Measurements from ENCODE around the gene PRSS2.
A peak's percentile ranks its signal among the peaks of the same experiment; 100 is the strongest.

Gene PRSS2

DNA sequence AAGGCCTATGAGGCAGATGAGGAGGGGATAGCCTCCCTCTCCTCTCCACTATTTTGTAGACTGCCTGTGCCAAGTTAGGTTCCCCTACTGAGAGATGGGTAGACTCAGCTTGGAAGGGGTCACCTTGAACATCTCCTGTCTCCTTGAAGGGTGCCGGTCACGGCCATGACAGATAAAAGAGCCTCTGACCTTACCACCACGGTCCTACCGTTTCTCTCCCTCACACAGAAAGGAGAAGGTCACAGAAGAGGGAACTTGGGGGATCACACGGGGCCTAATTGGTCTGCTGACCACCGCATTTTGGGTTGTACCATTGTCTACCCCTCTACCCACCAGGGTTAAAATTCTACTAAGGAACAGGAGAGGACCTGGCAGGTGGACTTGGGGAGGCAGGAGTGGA is 17.0 kb downstream of the PRSS2 start:
- DNase-seq = no peak

DNA sequence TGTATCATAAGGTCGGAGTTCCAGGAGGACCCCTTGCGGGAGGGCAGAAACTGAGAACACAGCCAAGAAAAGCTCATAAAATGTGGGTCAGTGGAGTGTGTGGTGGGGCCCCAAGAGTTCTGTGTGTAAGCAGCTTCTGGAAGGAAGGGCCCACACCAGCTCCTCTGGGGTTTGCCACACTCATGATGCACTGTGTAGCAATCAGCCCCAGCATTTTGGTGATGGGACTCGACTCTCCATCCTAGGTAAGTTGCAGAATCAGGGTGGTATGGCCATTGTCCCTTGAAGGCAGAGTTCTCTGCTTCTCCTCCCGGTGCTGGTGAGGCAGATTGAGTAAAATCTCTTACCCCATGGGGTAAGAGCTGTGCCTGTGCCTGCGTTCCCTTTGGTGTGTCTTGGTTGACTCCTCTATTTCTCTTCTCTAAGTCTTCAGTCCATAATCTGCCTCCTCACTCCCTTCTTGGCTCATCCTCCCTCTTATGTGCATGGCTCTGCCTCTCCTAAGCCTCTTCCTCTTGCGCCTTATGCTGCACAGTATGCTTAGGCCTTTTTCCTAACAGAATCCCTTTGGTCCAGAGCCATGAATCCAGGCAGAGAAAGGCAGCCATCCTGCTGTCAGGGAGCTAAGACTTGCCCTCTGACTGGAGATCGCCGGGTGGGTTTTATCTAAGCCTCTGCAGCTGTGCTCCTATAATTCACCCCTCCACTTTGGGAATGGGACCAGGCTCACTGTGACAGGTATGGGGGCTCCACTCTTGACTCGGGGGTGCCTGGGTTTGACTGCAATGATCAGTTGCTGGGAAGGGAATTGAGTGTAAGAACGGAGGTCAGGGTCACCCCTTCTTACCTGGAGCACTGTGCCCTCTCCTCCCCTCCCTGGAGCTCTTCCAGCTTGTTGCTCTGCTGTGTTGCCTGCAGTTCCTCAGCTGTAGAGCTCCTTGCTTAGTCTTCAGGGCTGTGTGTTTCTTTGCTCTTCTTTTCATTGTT is 17.8 kb downstream of the PRSS2 start:
- DNase-seq = no peak

DNA sequence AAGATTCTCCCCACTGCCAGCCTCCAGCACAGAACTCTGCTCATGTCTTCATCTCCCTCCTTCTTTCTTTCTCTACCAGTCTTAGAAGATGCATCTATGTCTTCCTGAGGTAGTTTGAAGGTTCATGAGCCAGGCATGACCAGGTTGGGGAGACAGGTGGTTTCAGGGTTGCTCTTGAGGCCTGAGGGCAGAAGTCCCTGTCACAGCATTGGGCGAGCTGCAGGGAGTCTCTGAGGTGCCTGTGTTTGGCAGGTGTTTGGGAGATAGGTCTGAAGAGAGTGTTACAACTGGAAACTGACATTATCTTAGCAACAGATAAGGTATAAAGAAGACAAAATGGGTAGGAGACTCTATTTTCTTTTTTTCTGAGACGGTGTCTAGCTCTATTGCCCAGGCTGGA is 18.7 kb downstream of the PRSS2 start:
- DNase-seq = no peak

DNA sequence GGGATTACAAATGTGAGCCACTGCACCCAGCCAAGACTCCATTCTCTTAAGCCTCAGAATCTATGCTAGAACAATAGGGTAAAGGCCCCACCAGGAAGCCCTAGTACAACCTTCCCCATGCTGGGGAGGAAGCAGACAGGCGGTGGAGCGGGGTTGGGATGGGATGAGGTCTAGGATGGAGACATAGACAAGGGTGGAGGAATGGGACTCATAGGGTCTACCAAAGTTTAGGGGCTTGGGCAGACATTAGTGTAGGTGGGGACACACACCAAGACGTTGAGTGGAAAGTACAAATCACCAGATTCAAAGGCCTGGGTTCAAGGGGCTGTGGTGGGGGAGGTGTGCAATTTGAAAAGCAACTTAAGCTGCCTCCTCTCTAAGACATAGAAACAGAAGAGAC is 19.3 kb downstream of the PRSS2 start:
- DNase-seq = no peak

DNA sequence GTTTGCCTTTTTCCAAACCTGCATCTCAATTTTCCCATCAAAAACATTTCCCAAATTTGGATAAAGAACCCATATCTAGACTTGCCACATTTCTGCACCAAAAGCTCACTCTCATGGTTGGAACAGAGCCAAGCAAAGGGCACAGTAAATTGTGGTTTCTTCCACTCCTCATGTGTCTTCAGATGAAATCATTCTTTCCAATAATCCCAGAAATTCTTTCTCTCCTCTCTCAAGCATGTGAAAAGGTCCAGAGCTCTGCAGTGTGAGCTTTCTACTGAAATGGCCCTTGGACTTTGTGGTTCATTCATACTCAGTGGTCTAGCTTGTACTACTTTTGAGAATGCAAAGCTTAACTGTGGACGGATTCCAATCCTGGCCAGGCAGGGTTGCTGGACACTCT is 19.8 kb downstream of the PRSS2 start:
- no peak for DNase-seq

DNA sequence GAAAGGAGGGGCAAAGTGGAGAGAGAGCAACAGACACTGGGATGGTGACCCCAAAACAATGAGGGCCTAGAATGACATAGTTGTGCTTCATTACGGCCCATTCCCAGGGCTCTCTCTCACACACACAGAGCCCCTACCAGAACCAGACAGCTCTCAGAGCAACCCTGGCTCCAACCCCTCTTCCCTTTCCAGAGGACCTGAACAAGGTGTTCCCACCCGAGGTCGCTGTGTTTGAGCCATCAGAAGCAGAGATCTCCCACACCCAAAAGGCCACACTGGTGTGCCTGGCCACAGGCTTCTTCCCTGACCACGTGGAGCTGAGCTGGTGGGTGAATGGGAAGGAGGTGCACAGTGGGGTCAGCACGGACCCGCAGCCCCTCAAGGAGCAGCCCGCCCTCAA is 20.7 kb downstream of the PRSS2 start:
- DNase-seq = no peak

DNA sequence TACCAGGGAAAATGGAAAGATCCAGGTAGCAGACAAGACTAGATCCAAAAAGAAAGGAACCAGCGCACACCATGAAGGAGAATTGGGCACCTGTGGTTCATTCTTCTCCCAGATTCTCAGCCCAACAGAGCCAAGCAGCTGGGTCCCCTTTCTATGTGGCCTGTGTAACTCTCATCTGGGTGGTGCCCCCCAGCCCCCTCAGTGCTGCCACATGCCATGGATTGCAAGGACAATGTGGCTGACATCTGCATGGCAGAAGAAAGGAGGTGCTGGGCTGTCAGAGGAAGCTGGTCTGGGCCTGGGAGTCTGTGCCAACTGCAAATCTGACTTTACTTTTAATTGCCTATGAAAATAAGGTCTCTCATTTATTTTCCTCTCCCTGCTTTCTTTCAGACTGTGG is 21.4 kb downstream of the PRSS2 start:
- DNase-seq = no peak

DNA sequence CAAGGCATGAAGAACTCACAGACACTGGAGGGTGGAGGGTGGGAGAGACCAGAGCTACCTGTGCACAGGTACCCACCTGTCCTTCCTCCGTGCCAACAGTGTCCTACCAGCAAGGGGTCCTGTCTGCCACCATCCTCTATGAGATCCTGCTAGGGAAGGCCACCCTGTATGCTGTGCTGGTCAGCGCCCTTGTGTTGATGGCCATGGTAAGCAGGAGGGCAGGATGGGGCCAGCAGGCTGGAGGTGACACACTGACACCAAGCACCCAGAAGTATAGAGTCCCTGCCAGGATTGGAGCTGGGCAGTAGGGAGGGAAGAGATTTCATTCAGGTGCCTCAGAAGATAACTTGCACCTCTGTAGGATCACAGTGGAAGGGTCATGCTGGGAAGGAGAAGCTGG is 21.8 kb downstream of the PRSS2 start:
- DNase-seq = no peak

DNA sequence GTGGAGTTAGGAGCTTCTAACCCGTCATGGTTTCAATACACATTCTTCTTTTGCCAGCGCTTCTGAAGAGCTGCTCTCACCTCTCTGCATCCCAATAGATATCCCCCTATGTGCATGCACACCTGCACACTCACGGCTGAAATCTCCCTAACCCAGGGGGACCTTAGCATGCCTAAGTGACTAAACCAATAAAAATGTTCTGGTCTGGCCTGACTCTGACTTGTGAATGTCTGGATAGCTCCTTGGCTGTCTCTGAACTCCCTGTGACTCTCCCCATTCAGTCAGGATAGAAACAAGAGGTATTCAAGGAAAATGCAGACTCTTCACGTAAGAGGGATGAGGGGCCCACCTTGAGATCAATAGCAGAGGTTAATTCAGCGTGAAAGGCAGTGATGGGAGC is 22.4 kb downstream of the PRSS2 start:
- DNase-seq = no peak

DNA sequence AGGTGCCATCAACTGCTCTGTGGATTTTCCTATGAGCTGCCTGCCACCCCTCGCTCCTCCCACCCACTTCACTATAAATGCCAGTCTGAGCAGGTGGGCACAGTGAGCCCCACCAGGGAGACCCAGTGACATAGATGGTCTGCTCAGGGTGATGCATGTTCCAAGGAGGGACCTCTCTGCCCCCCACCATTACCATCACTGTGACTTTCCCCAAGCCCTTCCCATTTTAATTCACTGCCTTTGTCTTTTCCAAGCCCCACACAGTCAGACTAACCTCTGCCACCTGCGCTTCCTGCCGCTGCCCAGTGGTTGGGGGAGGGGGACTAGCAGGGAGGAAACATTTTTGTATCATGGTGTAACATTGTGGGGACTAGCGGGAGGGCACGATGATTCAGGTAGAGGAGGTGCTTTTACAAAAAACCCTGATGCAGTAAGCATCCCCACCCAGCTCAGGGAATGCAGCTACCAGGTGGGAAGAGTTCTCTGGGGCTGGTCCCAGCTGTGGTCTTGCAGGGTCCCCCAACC is 24.6 kb downstream of the PRSS2 start:
- DNase-seq = no peak

DNA sequence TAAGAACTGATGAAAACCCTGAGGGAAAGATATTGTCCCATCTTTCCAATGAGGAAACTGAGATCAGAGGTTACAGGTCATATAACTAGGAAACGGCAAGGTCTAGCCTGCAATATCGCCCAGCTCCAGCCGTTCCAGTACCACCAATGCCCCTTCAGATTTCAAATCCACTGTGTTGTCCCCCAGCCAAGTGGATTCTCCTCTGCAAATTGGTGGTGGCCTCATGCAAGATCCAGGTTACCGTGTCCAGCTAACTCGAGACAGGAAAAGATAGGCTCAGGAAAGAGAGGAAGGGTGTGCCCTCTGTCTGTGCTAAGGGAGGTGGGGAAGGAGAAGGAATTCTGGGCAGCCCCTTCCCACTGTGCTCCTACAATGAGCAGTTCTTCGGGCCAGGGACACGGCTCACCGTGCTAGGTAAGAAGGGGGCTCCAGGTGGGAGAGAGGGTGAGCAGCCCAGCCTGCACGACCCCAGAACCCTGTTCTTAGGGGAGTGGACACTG is 25.3 kb downstream of the PRSS2 start:
- DNase-seq = no peak

DNA sequence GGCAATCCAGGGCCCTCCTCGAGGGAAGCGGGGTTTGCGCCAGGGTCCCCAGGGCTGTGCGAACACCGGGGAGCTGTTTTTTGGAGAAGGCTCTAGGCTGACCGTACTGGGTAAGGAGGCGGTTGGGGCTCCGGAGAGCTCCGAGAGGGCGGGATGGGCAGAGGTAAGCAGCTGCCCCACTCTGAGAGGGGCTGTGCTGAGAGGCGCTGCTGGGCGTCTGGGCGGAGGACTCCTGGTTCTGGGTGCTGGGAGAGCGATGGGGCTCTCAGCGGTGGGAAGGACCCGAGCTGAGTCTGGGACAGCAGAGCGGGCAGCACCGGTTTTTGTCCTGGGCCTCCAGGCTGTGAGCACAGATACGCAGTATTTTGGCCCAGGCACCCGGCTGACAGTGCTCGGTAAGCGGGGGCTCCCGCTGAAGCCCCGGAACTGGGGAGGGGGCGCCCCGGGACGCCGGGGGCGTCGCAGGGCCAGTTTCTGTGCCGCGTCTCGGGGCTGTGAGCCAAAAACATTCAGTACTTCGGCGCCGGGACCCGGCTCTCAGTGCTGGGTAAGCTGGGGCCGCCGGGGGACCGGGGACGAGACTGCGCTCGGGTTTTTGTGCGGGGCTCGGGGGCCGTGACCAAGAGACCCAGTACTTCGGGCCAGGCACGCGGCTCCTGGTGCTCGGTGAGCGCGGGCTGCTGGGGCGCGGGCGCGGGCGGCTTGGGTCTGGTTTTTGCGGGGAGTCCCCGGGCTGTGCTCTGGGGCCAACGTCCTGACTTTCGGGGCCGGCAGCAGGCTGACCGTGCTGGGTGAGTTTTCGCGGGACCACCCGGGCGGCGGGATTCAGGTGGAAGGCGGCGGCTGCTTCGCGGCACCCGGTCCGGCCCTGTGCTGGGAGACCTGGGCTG is 26.0 kb downstream of the PRSS2 start:
- DNase-seq = peak in 1 of 2 experiments; percentile 46

DNA sequence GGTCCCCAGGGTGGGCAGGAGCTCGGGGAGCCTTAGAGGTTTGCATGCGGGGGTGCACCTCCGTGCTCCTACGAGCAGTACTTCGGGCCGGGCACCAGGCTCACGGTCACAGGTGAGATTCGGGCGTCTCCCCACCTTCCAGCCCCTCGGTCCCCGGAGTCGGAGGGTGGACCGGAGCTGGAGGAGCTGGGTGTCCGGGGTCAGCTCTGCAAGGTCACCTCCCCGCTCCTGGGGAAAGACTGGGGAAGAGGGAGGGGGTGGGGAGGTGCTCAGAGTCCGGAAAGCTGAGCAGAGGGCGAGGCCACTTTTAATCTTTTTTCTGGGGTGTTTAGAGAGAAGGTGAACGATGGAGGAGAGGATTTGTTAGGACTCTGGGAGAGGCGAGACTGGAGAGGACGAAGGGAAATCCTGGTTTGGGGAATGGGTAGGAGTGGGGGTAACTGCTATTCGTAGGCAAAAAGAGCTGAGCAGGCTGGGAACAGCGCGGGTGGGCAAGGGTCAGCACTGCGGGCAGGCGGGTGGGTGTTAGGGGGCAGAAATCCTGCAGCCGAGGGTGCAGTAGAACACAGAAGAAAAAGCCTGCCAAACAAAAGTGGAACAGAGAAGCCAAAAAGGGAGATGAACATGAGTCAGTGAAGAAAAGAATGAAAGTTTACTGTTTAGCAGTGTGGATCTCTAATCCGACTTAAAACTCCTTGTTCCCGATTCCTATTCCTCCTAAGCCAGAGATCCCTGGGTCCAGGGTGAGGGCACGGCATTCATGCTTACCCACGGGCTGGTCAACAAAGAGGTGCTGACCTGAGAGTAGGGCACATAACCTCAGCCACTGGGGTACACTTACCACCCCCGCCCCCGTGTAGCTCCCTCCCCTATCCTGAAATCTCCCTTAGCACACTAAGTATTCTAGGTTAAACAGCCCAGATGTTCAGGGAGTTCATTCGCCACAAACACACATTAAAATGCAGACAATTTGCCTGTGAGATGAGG is 26.9 kb downstream of the PRSS2 start:
- no peak for DNase-seq

DNA sequence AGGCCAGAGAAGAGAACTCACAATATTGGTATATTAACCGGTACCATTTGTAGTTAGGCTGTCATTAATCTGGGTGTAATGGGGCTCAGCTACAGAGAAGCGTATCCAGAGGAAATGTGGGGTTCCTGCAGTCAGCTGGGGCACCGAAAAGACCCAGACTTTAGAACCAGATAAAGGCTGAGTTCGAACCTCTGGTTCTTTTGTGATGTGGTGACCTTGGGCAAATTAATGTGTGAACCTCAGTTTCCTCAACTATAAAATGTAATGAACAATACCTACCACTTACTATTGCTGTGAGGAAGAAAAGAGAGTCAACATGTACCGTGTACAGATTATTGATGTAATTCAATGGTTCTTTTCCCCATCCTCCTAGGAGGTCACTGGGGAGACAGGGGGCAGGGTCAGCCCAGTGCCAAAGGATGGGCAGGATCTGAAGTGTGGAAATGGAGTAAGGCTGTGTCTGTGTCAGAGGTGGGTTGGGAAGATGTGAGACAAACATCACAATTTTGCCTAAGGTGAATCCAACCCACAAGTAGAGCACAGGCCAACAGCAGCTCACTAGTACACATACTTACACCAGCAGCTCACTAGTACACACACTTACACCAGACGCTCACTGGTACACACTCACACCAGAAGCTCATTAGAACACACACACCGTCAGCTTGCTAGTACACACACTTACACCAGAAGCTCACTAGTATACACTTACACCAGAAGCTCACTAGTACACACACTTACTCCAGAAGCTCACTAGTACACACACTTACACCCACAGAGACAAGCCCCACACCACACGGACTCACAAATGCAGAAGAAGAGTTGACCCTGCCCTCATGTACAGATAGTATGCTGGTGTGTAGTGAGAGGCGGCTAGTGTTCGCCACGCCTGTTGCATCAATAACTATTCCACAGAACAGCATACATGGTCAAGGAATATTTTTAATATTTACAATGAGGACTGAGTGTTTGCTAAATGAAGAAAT is 28.0 kb downstream of the PRSS2 start:
- DNase-seq = no peak

DNA sequence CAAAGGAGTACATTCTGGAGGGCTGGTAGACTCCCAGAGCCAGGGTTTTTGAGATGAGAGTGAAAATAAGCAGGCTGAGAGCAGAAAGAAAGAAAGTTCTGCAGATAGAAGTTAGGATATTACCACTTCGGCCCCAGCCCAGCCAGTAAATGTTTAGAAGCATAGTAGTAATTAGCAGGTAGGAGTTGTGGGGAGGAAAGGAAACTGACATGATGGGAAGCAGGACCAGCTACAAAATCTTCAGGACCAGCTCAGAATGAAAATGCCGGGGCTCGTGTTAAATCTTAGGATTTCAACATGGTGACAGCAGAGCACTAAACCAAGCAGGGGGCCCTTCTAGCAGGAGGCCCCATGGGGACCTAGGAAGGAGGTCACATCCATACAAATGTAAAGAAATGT is 28.7 kb downstream of the PRSS2 start:
- DNase-seq = no peak

DNA sequence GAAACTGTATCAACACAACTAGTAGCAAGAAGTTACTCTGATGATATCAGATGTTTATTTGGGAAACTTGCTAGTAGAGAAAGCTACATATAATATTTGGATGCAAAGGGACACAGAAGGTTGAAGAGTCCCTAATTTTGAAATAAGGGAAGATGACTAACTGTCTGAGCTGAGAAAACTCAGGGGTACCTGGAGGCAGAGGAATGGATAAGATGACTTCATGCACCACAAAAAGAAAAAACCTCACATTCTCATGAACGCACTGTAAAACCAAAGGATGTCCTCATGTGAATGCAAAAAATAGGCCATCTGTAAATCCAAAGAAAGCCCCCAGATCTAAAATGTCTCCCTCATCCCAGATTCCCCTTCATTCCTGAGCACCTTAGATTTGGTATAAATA is 29.3 kb downstream of the PRSS2 start:
- DNase-seq = no peak

DNA sequence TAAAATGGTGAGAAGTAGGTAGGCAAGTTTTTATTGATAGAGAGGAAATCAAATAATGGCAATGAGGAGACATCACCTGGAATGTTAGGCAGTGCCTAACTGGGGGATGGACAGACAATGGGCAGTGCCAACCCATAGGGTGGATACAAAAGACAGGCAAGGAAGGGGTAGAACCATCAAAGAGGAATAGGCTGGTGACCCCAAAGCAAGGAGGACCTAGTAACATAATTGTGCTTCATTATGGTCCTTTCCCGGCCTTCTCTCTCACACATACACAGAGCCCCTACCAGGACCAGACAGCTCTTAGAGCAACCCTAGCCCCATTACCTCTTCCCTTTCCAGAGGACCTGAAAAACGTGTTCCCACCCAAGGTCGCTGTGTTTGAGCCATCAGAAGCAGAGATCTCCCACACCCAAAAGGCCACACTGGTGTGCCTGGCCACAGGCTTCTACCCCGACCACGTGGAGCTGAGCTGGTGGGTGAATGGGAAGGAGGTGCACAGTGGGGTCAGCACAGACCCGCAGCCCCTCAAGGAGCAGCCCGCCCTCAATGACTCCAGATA is 30.0 kb downstream of the PRSS2 start:
- DNase-seq = no peak

DNA sequence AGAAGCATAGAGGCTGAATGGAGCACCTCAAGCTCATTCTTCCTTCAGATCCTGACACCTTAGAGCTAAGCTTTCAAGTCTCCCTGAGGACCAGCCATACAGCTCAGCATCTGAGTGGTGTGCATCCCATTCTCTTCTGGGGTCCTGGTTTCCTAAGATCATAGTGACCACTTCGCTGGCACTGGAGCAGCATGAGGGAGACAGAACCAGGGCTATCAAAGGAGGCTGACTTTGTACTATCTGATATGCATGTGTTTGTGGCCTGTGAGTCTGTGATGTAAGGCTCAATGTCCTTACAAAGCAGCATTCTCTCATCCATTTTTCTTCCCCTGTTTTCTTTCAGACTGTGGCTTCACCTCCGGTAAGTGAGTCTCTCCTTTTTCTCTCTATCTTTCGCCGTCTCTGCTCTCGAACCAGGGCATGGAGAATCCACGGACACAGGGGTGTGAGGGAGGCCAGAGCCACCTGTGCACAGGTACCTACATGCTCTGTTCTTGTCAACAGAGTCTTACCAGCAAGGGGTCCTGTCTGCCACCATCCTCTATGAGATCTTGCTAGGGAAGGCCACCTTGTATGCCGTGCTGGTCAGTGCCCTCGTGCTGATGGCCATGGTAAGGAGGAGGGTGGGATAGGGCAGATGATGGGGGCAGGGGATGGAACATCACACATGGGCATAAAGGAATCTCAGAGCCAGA is 31.0 kb downstream of the PRSS2 start:
- no peak for DNase-seq

DNA sequence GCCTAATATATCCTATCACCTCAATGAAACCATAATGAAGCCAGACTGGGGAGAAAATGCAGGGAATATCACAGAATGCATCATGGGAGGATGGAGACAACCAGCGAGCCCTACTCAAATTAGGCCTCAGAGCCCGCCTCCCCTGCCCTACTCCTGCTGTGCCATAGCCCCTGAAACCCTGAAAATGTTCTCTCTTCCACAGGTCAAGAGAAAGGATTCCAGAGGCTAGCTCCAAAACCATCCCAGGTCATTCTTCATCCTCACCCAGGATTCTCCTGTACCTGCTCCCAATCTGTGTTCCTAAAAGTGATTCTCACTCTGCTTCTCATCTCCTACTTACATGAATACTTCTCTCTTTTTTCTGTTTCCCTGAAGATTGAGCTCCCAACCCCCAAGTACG is 31.5 kb downstream of the PRSS2 start:
- no peak for DNase-seq

DNA sequence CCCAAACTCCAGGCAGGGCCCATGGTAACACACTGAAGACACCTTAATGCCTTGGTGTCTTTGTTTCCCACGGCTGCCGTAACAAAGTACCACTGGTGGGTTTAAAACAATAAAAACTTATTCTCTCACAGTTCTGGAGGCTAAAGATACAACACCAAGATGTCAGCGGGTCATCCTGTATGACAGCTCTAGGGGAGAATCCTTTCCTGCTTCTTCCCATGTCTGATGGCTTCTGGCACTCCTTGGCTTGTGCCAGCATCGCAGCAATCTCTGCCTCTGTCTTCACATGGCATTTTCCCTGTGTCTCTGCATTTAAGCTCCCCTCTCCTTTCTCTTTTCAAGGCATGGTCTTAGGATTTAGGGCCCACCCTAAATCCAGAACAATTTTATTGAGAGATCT is 33.1 kb downstream of the PRSS2 start:
- DNase-seq = no peak

Data from NCI-H526 (cell line).